Stimulated activated CD8-positive, alpha-beta memory T cell treated with anti-CD3 and anti-CD28 coated beads, Interleukin-7, amount 100 ng/mL, for 24 hours (primary cell): ENCODE results near the gene MTAP.

Source experiments
- DNase-seq: peaks from one replicate; pipeline ENCODE4 v3.0.0-alpha.2; 2020; ENCODE audit warnings: low read depth

MTAP gene

DNA sequence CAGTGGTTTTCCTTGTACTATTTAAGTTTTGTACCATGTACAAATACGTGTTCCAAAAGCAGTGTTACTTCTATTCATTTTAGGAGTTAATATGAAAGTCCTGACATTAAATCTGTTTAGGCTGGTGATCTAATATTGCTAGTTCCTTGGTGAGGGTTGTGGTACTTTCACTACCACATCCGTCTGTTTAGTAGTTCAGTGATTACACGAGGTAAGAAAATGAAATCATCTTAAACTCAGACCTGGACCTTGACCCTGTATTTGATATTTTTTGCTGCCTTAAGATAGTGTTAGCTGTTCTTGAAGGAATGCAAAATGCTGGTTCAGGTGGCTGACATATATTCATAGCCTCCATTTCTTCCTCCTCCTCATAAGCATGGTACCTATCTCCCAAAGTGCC, 50.3 kb downstream of the MTAP start:
- DNase-seq, result no peak

DNA sequence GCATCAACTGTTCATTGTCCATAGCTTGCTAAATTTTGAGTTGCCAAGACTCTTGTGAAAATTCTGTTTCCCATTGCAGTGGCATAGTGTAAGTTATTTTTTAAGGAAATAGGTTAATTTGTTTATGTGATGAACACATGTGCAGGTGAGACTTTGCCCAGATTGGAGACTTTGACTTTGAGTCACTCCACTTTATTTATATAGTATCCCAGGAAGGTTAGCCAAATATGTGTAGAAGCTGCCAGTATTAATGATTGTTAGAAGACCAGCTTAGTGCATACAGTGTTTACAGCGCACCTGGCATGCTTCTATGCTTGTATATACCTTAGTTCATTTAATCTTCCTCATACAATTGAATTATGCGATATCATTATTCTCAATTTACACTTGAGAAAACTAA, 51.0 kb downstream of the MTAP start:
- no peak for DNase-seq

DNA sequence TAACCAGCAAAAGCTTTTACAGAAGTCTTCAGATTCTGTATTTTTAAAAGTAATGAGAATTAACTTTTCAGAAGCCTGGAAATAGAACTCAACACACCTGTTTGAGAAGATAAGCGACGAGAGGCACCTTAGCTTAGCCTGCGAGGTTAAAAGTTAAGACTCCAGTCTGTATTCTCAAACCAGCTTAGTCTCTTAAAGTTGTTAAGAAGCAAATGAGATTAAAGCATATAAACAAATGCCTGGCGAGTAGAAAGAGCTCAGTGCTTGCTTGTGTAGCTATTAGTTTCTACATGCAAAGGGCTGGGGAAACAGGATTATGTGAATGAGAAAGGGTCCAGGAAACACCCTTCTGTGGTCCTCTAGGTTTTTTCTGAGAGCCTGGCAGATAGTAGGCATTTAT, 51.7 kb downstream of the MTAP start:
- DNase-seq, result no peak

DNA sequence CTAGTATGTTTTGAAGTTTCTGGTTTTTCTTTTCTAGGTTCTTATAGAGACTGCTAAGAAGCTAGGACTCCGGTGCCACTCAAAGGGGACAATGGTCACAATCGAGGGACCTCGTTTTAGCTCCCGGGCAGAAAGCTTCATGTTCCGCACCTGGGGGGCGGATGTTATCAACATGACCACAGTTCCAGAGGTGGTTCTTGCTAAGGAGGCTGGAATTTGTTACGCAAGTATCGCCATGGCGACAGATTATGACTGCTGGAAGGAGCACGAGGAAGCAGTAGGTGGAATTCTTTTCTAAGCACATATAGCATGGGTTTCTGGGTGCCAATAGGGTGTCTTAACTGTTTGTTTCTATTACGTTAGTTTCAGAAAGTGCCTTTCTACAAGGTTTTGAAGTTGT, 52.2 kb downstream of the MTAP start:
- DNase-seq, result no peak

DNA sequence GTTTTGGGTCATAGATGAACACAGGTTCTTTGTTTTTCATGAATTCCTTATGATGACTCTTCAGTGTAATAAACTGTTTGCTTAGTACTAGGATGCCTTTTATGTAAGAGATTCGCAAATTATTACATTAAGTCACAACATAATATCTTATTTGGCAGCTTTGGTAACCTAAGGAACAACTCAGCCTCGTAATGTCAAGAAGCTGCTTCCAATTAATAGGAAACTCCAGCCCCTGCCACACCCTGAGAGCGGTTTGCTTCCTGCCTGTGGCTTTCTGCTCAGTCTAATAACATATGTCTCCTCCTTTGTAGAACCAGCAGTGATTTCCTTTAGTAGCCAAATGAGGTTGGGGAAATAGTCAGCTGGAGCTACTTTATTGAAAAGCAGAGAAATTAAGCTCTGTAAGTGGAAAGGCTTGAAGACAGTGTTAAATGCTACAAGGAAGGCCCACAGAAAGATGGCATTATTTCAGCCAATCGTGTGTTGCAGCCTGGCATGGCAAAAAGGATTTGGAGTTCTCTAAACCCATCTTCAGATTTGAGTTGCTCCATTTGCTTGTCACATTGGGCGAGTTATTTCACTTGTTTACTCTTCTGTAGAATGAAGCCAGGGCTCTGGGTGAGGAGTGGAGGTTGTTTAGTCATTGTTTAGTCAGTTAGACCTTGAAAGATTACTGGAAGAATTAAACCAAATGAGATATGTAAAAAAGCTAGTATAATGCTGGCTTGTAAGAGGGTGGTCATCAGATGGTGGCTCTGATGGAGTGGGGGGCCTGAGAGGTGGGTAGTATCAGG, 54.1 kb downstream of the MTAP start:
- no peak for DNase-seq

DNA sequence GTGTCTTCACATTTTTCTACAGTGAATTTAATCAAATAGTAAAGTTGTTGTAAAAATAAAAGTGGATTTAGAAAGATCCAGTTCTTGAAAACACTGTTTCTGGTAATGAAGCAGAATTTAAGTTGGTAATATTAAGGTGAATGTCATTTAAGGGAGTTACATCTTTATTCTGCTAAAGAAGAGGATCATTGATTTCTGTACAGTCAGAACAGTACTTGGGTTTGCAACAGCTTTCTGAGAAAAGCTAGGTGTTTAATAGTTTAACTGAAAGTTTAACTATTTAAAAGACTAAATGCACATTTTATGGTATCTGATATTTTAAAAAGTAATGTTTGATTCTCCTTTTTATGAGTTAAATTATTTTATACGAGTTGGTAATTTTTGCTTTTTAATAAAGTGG, 60.4 kb downstream of the MTAP start:
- no peak for DNase-seq

DNA sequence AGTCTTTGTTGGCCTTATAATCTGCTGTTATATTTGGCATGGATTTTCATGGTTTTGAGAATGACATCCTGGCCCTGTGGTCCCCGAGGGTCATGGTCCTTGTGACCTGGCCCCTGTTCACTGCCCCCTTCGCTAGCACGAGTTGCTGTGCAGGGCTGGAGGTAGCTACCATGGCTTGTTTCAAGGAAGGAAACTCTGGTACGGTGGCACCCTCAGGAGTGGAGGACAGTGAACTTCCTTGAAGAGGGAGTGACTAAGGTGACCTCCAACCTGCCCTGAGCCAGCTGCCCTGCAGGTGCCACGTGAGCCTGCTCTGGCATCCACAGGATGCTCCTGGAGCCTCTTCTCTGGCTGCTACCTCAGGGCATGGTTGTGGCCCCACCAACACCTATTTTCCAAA, 62.1 kb downstream of the MTAP start:
- DNase-seq, result no peak

DNA sequence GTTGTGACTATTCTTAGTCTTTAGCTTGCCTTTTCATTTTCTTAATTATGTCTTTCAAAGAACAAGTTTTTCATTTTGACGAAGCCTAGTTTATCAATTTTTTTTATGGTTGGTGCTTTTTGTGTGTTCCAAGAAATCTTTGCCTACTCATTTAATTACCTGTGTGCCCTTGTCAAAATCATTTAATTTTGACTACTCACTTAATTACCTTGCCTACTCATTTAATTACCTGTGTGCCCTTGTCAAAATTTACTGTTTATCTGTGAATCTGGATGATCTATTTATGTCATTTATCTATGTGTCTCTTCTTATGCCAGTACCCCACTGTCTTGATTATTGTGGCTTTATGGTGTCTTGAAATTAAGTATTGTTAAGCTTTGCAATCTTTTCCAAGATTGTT, 63.9 kb downstream of the MTAP start:
- no peak for DNase-seq

DNA sequence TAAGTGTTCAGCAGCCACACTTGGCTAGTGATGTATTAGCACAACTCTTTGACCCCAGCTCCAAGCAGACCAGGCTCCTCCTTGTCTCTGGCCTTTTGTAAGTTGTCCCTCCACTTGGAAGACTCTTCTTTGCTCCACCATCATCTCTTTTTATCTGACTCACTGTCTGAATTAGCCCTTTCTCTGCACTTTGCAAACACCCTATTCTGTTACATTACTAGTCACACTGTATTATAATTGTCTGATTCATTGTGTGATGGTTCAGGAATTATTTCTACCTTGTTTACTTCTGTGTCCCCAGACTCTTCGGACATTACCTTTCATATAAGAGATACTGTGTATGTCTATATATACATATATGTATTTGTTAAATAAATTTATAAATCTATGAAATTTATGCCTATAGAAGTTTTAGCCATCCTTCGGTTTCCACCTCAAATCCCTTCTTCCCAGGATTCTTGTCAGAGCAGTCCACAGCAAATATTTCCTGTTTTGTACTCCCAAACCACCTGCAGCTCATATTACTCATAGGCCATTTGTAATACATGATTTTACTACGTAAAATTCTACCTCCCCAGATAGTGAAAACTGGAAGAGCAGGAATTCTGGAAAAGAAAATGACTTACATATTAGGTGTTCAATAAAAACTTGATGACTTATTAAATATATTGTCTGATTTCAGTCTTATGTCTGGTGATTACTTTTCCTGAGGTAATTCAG, 69.0 kb downstream of the MTAP start:
- DNase-seq, result no peak

DNA sequence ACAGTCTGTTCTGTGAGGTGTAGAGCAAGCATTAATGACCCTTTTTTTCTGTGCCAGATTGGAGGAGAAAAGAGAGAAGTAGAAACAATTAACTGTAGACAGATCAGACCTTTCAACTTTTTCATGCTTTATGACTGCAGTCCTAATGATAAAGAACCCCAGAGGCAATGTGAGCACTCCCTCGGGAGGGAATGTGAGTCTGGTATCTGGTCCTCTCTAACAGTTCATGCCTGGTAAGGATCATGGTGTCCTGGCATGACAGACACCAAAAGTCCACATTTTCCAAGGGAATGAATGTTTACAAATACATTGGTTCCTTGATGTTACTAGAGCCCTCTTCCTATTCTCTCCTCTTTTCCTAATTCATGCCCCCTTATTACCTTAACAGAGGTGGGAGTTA, 70.3 kb downstream of the MTAP start:
- DNase-seq, result no peak

DNA sequence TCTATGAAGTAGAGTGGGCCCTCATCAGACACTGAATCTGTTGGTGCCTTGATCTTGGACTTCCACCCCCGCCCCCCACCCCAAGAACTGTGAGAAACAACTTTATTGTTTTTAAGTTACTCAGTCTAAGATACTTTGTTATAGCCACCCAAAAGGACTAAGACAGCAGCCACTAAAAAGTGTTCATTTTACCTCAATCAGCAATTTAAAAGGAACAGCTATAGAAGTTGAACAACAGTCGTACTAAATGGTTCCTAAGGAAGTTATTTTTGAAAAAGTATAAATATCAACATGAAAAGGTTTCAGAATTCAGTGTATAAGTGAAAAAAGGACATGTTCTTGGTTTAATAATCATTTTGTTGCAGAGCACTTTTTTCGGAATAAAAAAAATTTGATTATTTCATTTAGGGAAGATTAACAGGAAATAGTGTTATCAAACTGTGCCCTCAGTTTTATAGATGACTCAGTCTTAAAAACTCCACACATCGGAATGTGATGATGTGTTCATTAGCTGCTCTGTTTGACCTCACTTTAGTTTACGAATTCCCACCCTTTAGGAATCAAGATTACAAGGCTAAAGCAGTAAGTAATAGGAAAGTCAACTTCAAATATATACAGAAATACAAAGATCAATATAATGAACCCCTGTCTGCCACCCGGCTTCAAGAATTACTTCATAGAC, 71.2 kb downstream of the MTAP start:
- DNase-seq, result no peak

DNA sequence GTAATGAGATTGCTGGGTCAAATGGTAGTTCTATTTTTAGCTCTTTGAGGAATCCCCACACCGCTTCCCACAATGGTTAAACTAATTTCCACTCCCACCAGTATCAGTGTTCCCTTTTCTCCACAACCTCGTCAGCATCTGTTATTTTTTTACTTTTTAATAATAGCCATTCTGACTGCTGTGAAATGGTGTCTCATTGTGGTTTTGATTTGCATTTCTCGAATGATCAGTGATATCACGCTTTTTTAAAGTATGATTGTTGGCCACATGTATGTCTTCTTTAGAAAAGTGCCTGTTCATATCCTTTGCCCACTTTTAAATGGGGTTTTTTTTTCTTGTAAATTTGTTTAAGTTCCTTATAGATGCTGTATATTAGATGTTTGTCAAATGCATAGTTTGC, 73.5 kb downstream of the MTAP start:
- no peak for DNase-seq

DNA sequence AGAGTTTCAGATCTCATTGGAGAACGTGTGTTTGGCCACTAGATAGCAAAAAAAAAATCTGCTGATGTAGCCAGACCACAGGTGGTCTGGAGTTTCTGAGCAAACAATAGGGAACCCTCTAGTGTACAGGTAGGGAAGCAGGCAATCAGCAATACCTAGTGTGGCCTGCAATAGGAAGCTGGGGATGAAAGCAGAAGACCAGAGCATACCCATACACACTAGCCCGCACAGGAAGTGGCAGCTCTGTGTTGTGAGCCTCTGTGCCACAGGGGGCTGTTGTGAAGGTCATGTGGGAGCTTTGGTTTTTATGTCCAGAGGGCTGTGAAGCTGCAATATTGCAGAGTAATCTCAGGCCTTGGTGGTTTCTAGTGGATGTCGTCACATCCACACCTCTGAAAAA, 81.2 kb downstream of the MTAP start:
- DNase-seq, result no peak

DNA sequence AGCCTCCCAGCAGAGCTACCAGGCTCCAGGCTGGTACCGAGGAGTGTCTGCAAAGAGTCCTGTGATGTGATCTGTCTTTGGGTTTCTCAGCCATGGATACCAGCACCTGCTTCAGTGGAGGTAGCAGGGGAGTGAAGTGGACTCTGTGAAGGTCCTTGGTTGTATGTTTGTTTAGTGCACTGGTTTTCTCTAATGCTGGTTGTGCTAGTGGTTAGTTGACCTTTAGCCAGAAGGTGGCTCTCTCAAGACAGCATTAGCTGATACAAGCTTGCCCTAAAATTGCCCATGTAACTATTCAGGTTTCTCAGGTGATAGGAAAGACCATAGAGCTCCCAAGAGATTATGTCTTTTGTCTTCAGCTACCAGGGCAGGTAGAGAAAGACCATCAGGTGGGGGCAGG, 87.2 kb downstream of the MTAP start:
- no peak for DNase-seq

DNA sequence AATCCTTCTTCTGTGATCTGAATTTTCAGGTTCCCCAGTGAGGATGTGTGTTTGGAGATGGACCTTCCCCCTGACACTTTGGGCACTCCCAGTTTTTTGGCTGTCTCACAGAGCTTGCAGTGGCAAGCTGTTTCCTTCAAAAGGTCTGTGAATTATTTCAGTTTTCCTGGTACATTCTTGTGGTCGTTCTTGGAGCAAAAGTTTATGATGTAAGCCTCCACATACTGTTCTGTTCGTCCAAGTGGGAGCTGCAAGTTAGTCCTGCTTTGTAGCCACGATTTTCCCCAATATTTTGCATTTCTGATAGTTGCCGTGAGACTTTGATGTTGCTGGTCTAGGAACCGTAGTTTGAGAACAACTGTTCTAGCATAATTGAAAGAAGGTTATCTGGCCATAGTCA, 88.3 kb downstream of the MTAP start:
- DNase-seq, result no peak

DNA sequence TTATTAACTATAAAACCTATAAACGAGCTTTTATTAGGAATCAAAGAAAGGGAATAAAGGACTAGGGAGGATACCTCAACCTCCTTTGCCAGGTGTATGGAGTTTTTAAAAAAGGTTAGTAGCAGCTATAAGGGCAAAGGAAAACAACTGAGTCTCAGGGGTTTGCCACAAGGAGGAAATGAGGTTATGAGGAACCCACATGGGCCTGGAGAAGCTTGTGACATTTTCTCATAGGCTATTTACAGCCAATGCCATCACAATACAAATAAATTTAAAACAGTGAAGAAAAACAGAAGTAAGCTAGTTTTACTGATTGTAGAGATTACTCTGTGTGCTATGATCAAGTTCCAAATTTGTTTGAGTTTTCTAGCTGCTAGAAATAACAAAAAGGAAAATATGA, 99.1 kb downstream of the MTAP start:
- DNase-seq, result no peak

DNA sequence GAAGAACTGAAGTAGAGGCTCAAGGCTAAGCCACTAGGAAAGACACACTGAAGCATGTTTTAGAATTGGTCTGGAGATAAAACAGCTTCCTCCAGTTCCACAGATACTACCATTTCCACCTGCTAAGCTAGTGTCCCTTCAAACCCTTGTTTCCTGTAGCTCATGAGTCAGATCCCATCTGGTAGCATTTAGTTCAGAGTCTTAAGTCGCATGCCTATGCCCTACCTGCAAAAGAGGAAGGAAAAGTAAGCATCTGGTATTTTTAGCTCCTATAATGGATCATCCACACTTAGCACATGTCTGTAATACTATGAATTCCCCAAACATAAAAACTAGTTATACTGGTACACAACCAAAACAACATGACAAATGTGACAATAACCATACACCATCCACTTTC, 99.7 kb downstream of the MTAP start:
- DNase-seq, result no peak

DNA sequence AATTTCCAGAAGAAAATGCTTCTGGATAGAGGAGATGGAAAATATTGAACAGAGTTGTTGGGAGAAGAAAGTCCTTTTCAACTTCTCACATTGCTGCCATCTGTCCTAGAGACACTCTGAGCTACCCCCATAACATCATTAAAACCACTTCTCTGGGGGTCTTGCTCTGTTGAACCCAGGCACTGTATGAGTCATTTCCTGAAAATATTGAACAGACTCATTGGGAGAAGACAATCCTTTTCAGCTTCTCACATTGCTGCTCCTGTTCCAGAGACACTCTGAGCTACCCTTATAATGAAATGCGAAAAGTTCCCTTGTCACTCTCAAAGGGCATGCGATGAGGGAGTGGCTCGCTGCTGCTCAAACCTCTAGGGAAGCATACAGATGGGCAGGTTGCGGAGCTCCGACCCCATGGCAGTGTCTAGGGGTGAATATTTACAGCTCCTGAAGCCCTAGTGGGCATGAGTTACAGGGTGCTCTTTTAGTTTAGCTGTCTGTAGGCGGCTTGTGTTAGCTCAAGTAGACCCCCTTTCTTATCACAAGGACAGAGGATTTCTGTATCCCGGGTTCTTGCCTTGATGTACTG, 101.0 kb downstream of the MTAP start:
- no peak for DNase-seq

DNA sequence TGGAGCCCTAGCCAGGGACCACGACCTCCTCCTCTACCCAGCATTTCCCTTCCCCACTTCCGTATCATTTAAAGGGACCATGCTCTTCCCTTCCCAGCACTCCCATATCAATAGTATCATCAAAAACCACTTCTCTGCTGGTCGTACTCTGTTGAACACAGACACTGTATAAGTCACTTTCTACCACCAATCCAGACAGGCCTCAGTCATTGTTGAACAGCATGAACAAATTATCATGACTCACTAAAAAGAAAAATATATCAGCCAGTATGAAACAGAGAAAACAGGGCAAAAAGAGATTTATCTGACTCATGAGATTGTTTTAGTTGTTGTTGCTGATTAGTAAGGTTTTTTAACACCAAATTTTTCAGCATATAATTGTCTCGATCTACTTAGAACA, 101.9 kb downstream of the MTAP start:
- no peak for DNase-seq

DNA sequence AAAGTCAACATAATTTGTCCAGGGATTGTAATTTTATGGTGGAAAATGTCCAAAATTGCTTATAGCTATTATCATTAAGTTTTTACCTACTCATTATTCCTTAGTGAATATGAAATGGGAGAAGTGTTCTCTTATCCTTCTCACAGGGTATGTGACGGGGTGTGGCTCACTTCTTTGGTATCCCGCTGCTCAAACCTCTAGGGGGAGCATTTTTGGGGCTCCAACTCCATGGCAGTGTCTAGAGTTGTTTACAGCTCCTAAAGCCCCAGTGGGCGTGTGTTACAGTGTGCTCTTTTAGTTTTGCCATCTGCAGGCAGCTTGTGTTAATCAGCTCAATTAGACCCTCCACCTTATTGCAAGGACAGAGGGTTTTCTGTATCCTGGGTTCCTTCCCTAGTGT, 102.3 kb downstream of the MTAP start:
- no peak for DNase-seq

DNA sequence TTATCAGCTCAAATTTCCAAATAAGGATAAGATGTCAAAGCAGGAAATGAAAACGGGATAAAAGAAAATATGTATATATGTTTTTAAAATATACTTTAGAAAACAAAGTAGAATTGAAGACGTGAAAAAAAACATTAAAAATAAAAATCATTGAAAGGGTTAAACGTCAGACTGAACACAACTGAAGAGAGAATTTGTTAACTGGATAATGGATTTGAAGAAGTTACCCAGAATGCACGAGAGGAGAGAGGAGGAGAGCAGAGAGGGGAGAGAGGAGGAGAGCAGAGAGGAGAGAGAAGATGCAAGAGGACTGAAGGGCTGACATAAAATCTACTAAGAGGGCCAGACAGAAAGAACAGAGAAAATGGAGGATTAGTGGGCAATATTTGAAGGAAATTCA, 103.8 kb downstream of the MTAP start:
- DNase-seq, result no peak

DNA sequence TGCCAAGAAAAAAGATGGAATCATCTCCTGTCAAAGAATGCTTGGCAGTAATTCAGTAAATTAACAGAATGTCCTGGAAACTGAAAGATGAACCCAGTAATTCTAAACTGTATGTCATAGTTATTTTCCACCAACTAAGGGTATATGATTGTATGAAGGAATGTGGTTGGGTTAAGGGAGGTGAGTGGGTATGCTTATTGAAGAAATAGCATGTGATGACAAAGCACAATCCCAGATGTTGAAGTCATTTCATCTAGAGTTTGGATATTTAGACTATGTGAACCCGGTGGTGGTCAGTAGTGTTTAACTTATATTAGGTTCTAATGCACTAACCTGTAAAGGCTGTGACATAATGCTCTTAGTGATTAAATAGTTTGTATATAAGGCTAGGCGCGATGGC, 104.4 kb downstream of the MTAP start:
- DNase-seq, result no peak
